Measurements from ENCODE around the gene S100A2.

The S100A2 gene

GRCh38 chr1:153565529-153566374, at the start of gene S100A2:
Gene S100A2 (minus strand): TSS chr1:153565844. CDS start chr1:153563877, 1,967 bp downstream.
- peak in 1 of 2 donors; percentile 50 for DNase-seq (ENCODE audit: low read depth in 2 of 2)

GRCh38 chr1:153615406-153615805, 49.8 kb upstream of the S100A2 start:
- DNase-seq (ENCODE audit: low read depth in 2 of 2): no peak

GRCh38 chr1:153614906-153615305, 49.3 kb upstream of the S100A2 start:
- DNase-seq (ENCODE audit: low read depth in 2 of 2): no peak

GRCh38 chr1:153614189-153614900, 48.7 kb upstream of the S100A2 start:
- DNase-seq (ENCODE audit: low read depth in 2 of 2): no peak

GRCh38 chr1:153613406-153613805, 47.8 kb upstream of the S100A2 start:
- no peak for DNase-seq (ENCODE audit: low read depth in 2 of 2)

- no peak for DNase-seq (ENCODE audit: low read depth in 2 of 2)
These were observed 47.2 kb upstream of the S100A2 start, which contains the start of gene S100A16 for GRCh38 chr1:153612755-153613331. Gene S100A16 (minus strand): TSS chr1:153613137. CDS start chr1:153608151, 4,986 bp downstream.

- no peak for DNase-seq (ENCODE audit: low read depth in 2 of 2)
These were observed 46.6 kb upstream of the S100A2 start for GRCh38 chr1:153612111-153612754.

GRCh38 chr1:153611356-153611755, 45.7 kb upstream of the S100A2 start:
- no peak for DNase-seq (ENCODE audit: low read depth in 2 of 2)

- no peak for DNase-seq (ENCODE audit: low read depth in 2 of 2)
These were observed 45.2 kb upstream of the S100A2 start for GRCh38 chr1:153610811-153611301.

- no peak for DNase-seq (ENCODE audit: low read depth in 2 of 2)
These were observed 44.7 kb upstream of the S100A2 start for GRCh38 chr1:153610334-153610733.

GRCh38 chr1:153609585-153609907, 43.9 kb upstream of the S100A2 start:
- no peak for DNase-seq (ENCODE audit: low read depth in 2 of 2)

GRCh38 chr1:153608742-153609584, 43.3 kb upstream of the S100A2 start:
- DNase-seq (ENCODE audit: low read depth in 2 of 2): no peak

GRCh38 chr1:153608089-153608682, 42.5 kb upstream of the S100A2 start:
- no peak for DNase-seq (ENCODE audit: low read depth in 2 of 2)

GRCh38 chr1:153607381-153607780, 41.7 kb upstream of the S100A2 start:
- no peak for DNase-seq (ENCODE audit: low read depth in 2 of 2)

GRCh38 chr1:153606194-153606593, 40.5 kb upstream of the S100A2 start:
- DNase-seq (ENCODE audit: low read depth in 2 of 2): no peak

- no peak for DNase-seq (ENCODE audit: low read depth in 2 of 2)
These were observed 37.1 kb upstream of the S100A2 start for GRCh38 chr1:153602749-153603148.

GRCh38 chr1:153599847-153600246, 34.2 kb upstream of the S100A2 start:
- DNase-seq (ENCODE audit: low read depth in 2 of 2): no peak

GRCh38 chr1:153598309-153599172, 32.9 kb upstream of the S100A2 start:
- no peak for DNase-seq (ENCODE audit: low read depth in 2 of 2)

GRCh38 chr1:153597206-153597605, 31.6 kb upstream of the S100A2 start:
- no peak for DNase-seq (ENCODE audit: low read depth in 2 of 2)

GRCh38 chr1:153592748-153593147, 27.1 kb upstream of the S100A2 start:
- DNase-seq (ENCODE audit: low read depth in 2 of 2): no peak
